ENCODE data around the gene COL6A2.

Gene COL6A2

DNA sequence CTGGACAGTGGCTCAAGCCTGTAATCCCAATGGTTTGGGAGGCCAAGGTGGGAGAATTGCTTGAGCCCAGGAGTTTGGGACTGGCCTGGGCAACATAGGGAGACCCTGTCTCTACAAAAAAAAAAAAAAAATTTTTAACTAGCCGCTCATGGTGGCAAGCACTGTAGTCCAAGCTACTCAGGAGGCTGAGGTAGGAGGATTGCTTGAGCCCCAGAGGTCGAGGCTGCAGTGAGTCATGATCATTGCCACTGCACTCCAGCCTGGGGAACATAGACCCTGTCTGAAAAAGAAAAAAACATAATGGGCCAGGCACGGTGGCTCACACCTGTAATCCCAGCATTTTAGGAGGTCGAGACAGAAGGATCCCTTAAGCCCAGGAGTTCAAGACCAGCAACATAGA lies 81.0 kb downstream of the COL6A2 start:
- no peak for DNase-seq
- H3K9me3 Mint-ChIP-seq = peaks cover 25 to 32% of the 10 kb centered on the region in 2 donors
- H3K27ac Mint-ChIP-seq = no peak overlapping the region
- H3K4me1 Mint-ChIP-seq = peaks cover 6% of the 10 kb centered on the region
- ATAC-seq = no peak
- no peak overlapping the region for H3K4me3 Mint-ChIP-seq
- peaks cover 29% of the 10 kb centered on the region for H3K27me3 Mint-ChIP-seq

Data from stimulated activated naive CD8-positive, alpha-beta T cell treated with anti-CD3 and anti-CD28 coated beads, Interleukin-15, amount 100 ng/mL, for 72 hours (primary cell).